Aortic smooth muscle cell (primary cell): ENCODE results near the gene FBXO39. TPM values are rescaled to one million over a fixed set of nuclear protein-coding genes. Genes with fewer than 3 reads are reported as not detected.

Experiments
- total RNA-seq: library from RNA; depleted of rRNA; stranded (reverse); fragments of >200 nt; gene quantifications from 2 replicates; pipeline ENCODE4 v1.2.3, GENCODE V29; 2014

Gene FBXO39
- 0.37 and 0.40 TPM in 2 replicates for total RNA-seq

DNA sequence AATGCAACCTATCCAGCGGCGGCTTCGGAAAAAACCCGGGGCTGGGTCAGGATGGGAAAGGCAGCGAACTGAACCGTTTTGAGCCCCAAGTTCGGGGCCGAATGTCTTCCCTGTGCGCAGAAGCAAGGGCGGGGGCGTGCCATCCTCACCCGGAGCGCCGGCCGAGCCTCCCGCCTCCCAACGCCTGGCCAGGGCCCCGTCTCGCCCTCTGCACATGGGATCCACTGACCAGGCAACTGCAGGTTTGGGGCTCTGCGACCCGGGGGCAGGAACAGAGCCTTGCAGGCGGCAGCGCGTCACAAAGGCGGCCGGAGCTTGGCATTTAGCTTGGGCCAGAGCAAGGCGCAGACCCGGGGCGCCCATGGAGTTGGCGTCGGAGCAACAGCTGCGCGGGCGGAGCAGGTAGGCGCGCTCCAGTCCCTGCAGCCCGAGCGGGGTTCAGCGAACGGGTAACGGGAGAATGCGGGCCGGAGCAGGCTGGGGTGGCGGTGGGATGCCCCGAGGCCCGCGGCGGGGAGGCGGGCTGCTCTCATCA lies at the start of gene FBXO39:
TSS of gene FBXO39 (plus strand) at position 345 of the 535 bp plus-strand sequence. CDS start 3,654 bp downstream, outside the sequence.

DNA sequence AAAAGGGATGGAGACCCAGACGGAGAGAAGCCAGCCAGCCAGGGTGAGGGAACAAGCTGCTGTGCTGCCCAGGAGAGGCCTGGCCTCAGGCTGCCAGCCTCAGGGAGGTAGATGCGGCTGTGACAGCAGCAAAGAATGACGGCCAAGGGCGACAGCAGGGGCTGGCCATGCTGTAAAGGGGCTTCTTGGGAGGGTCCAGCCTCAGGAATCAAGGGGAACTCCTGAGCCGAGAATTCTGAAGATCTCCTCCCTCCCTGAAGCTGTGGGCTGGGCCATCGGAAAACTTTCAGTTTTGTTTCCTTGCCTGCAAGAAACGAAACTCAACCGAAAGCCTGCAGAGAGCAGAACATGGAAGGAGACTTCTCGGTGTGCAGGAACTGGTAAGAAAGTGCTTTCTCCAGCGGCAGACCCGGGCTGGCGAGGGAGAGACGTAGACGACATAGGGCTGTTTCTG lies 20.3 kb upstream of the FBXO39 start, which contains the start of gene XAF1:
TSS of gene XAF1 (plus strand) at position 316 of the 454 bp plus-strand sequence. CDS start at position 349, 33 bp downstream.

DNA sequence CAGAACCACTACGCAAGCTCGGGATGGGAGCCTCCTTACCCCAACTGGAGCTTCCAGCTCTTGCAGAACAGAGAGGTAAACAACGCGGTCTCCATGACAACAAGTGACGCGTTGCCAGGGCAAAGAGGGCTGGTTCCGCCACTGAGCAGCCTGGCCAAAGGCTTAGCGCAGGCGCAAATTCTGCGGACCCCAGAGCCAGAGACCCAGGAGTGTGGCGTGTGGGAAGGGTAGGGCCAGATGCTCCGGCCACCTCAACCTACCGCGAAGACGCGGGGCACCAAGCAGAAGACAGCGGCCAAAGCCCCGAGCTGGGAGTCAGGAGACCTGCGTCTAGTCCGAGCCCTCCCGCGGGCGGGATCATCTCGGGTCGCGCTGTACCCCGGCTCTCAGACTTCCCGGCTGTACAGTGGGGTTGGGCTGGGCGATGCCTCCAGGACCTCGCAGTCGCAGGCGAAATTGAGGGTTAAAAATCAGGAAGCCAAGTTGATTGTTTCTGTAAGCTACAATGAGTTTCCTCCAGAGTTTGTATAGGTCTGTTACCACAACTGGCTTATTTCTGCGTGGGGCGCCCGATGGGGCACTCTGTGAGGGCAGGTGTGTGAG lies 55.7 kb downstream of the FBXO39 start, which contains the start of gene TEKT1:
TSS of gene TEKT1 (minus strand) at position 69 of the 603 bp plus-strand sequence. CDS start 1,353 bp downstream, outside the sequence.

Other genes starting within 250 kb of the FBXO39 start
- gene PITPNM3, start 219.7 kb upstream of the FBXO39 start, total RNA-seq: 2.3 and 2.5 TPM in 2 replicates
- gene KIAA0753, start 135.5 kb upstream of the FBXO39 start, total RNA-seq: 9.1 and 12.1 TPM in 2 replicates
- gene TXNDC17, start 135.2 kb upstream of the FBXO39 start, total RNA-seq: 98.9 and 115 TPM in 2 replicates
- 9.8 and 10.1 TPM in 2 replicates for gene MED31, start 124.6 kb upstream of the FBXO39 start, total RNA-seq
- 0.37 and 0.40 TPM in 2 replicates for gene C17orf100, start 124.5 kb upstream of the FBXO39 start, total RNA-seq
- not detected in 2 replicates for gene SLC13A5, start 62.8 kb upstream of the FBXO39 start, total RNA-seq
- gene XAF1, start 20.2 kb upstream of the FBXO39 start, total RNA-seq: 26.8 and 31.7 TPM in 2 replicates
- gene TEKT1, start 55.5 kb downstream of the FBXO39 start, total RNA-seq: not detected in 2 replicates
- gene ALOX12, start 219.8 kb downstream of the FBXO39 start, total RNA-seq: not detected in 2 replicates
- 44.5 and 53.0 TPM in 2 replicates for gene RNASEK, start 236.4 kb downstream of the FBXO39 start, total RNA-seq
- gene BCL6B, start 246.8 kb downstream of the FBXO39 start, total RNA-seq: 3.4 and 7.3 TPM in 2 replicates